SK-N-SH (cell line): ENCODE data around the gene CCDC60.

Experiments used
- EZH2phosphoT487 ChIP-seq: fragments of 200-600 bp; sonication (generic); IDR thresholded peaks from 2 replicates; pipeline ENCODE4 v1.6.1; 2017; ENCODE audit warnings: low read depth, mixed run types, mild to moderate bottlenecking, antibody characterized with exemption, moderate library complexity, borderline replicate concordance
- FOSL2 ChIP-seq: IDR thresholded peaks from 2 replicates; pipeline ENCODE4 v1.4.0; 2012; ENCODE audit warnings: low read depth, mild to moderate bottlenecking, moderate library complexity, borderline replicate concordance
- FOXM1 ChIP-seq: IDR thresholded peaks from 2 replicates; pipeline ENCODE4 v1.4.0; 2012; ENCODE audit warnings: low read depth, mild to moderate bottlenecking
- GATA2 ChIP-seq: sonication (generic); formaldehyde crosslinking; IDR thresholded peaks from 2 replicates; pipeline ENCODE4 v1.5.0; 2020; ENCODE audit warnings: mild to moderate bottlenecking, missing genetic modification reagents
- JUND ChIP-seq: IDR thresholded peaks from 2 replicates; pipeline ENCODE4 v1.4.0; 2012
- RAD21 ChIP-seq: IDR thresholded peaks from 2 replicates; pipeline ENCODE4 v1.6.1; 2012; ENCODE audit warnings: mild to moderate bottlenecking, low read length
- TF ChIP-seq, protein P1 (sequence below): IDR thresholded peaks from 2 replicates; pipeline ENCODE4; 2012
- TF ChIP-seq, protein P2 (sequence below): fragments of 200-600 bp; sonication (generic); IDR thresholded peaks from 2 replicates; pipeline ENCODE4 v1.6.1; 2017; ENCODE audit warnings: antibody characterized with exemption, mild to moderate bottlenecking, moderate library complexity
- TF ChIP-seq, protein P3 (sequence below): fragments of 150-350 bp; IDR thresholded peaks from 2 replicates; pipeline ENCODE4 v1.6.1; 2017; ENCODE audit warnings: antibody characterized with exemption, low read length, low read depth, borderline replicate concordance
- TF ChIP-seq, protein P4 (sequence below): IDR thresholded peaks from 2 replicates; pipeline ENCODE4 v1.6.1; 2012; ENCODE audit warnings: mild to moderate bottlenecking, low read depth, low read length, moderate library complexity

DNA sequence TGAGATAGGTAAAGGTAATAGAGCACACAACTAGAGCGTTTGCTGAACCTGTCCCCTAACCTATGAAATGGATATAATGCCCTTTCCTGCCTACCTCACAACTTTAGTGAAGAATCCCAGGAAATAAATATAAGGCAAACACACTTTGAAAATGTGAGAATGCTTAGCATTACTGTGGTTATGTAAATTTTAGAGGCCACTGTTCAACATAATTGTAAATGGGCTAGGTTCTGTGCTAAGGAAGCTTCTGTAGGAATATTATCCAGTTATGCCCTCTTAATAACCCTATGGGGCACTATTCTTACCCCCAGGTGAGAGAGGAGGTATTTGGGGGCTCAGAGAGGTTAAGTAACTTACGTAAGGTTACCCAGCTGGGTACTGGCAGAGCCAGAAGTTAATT, 166.5 kb downstream of the CCDC60 start:
- TF ChIP-seq, protein P1, sequence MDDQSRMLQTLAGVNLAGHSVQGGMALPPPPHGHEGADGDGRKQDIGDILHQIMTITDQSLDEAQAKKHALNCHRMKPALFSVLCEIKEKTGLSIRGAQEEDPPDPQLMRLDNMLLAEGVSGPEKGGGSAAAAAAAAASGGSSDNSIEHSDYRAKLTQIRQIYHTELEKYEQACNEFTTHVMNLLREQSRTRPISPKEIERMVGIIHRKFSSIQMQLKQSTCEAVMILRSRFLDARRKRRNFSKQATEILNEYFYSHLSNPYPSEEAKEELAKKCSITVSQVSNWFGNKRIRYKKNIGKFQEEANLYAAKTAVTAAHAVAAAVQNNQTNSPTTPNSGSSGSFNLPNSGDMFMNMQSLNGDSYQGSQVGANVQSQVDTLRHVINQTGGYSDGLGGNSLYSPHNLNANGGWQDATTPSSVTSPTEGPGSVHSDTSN: no peak
- TF ChIP-seq, protein P2, sequence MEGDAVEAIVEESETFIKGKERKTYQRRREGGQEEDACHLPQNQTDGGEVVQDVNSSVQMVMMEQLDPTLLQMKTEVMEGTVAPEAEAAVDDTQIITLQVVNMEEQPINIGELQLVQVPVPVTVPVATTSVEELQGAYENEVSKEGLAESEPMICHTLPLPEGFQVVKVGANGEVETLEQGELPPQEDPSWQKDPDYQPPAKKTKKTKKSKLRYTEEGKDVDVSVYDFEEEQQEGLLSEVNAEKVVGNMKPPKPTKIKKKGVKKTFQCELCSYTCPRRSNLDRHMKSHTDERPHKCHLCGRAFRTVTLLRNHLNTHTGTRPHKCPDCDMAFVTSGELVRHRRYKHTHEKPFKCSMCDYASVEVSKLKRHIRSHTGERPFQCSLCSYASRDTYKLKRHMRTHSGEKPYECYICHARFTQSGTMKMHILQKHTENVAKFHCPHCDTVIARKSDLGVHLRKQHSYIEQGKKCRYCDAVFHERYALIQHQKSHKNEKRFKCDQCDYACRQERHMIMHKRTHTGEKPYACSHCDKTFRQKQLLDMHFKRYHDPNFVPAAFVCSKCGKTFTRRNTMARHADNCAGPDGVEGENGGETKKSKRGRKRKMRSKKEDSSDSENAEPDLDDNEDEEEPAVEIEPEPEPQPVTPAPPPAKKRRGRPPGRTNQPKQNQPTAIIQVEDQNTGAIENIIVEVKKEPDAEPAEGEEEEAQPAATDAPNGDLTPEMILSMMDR: no peak
- TF ChIP-seq FOSL2 (no peak), EZH2phosphoT487 (no peak), RAD21 (no peak), JUND (no peak), GATA2 (CRISPR knock-in tag) (no peak), FOXM1 (no peak)
- TF ChIP-seq, protein P3, sequence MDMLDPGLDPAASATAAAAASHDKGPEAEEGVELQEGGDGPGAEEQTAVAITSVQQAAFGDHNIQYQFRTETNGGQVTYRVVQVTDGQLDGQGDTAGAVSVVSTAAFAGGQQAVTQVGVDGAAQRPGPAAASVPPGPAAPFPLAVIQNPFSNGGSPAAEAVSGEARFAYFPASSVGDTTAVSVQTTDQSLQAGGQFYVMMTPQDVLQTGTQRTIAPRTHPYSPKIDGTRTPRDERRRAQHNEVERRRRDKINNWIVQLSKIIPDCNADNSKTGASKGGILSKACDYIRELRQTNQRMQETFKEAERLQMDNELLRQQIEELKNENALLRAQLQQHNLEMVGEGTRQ: no peak
- TF ChIP-seq, protein P4, sequence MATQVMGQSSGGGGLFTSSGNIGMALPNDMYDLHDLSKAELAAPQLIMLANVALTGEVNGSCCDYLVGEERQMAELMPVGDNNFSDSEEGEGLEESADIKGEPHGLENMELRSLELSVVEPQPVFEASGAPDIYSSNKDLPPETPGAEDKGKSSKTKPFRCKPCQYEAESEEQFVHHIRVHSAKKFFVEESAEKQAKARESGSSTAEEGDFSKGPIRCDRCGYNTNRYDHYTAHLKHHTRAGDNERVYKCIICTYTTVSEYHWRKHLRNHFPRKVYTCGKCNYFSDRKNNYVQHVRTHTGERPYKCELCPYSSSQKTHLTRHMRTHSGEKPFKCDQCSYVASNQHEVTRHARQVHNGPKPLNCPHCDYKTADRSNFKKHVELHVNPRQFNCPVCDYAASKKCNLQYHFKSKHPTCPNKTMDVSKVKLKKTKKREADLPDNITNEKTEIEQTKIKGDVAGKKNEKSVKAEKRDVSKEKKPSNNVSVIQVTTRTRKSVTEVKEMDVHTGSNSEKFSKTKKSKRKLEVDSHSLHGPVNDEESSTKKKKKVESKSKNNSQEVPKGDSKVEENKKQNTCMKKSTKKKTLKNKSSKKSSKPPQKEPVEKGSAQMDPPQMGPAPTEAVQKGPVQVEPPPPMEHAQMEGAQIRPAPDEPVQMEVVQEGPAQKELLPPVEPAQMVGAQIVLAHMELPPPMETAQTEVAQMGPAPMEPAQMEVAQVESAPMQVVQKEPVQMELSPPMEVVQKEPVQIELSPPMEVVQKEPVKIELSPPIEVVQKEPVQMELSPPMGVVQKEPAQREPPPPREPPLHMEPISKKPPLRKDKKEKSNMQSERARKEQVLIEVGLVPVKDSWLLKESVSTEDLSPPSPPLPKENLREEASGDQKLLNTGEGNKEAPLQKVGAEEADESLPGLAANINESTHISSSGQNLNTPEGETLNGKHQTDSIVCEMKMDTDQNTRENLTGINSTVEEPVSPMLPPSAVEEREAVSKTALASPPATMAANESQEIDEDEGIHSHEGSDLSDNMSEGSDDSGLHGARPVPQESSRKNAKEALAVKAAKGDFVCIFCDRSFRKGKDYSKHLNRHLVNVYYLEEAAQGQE: no peak
